Measurements from ENCODE around the gene CCDC187.

CCDC187 gene

GRCh38 chr9:136251264-136252115 lies 52.4 kb downstream of the CCDC187 start:
- DNase-seq = no peak

- no peak for DNase-seq
Measured at GRCh38 chr9:136250676-136251075, 53.2 kb downstream of the CCDC187 start.

GRCh38 chr9:136249877-136250559 lies 53.9 kb downstream of the CCDC187 start:
- no peak for DNase-seq

GRCh38 chr9:136248951-136249876 lies 54.7 kb downstream of the CCDC187 start:
- DNase-seq = no peak

- no peak for DNase-seq
Measured at GRCh38 chr9:136247947-136248637, 55.8 kb downstream of the CCDC187 start.

- no peak for DNase-seq
Measured at GRCh38 chr9:136247551-136247916, 56.4 kb downstream of the CCDC187 start.

GRCh38 chr9:136246849-136247550 lies 56.9 kb downstream of the CCDC187 start:
- no peak for DNase-seq

GRCh38 chr9:136245219-136246150 lies 58.4 kb downstream of the CCDC187 start, which contains the start of gene QSOX2:
TSS of gene QSOX2 (minus strand) at chr9:136245812. CDS start at chr9:136245803, 9 bp downstream.
- peak; percentile 77 to 84 (median 80) for DNase-seq

- DNase-seq = no peak
Measured at GRCh38 chr9:136244969-136245218, 59.0 kb downstream of the CCDC187 start.

- no peak for DNase-seq
Measured at GRCh38 chr9:136244122-136244968, 59.5 kb downstream of the CCDC187 start.

- DNase-seq = no peak
Measured at GRCh38 chr9:136243631-136244030, 60.3 kb downstream of the CCDC187 start.

GRCh38 chr9:136242918-136243525 lies 60.9 kb downstream of the CCDC187 start:
- DNase-seq = no peak

GRCh38 chr9:136242248-136242647 lies 61.6 kb downstream of the CCDC187 start:
- DNase-seq = no peak

- no peak for DNase-seq
Measured at GRCh38 chr9:136241542-136241941, 62.4 kb downstream of the CCDC187 start.

GRCh38 chr9:136240941-136241340 lies 63.0 kb downstream of the CCDC187 start:
- DNase-seq = no peak

- DNase-seq = no peak
Measured at GRCh38 chr9:136239983-136240330, 63.9 kb downstream of the CCDC187 start.

GRCh38 chr9:136239135-136239982 lies 64.5 kb downstream of the CCDC187 start:
- no peak for DNase-seq

GRCh38 chr9:136238342-136238732 lies 65.6 kb downstream of the CCDC187 start:
- no peak for DNase-seq

Data from activated CD4-positive, CD25-positive, alpha-beta regulatory T cell (primary cell).